Retinal pigment epithelial cell (primary cell): ENCODE measurements around the gene USP24.
"Not testable (repeated sequence)": the region's sequence is repeated elsewhere in the genome, so short reads cannot be mapped to it uniquely, and the experiment has no call there.

Experiments used
- DNase-seq: peaks from one replicate; pipeline ENCODE4 v3.0.0-alpha.2; 2010; ENCODE audit warnings: low read depth
- H3K4me3 ChIP-seq: 2 replicates; pipeline ENCODE4 v1.5.1; 2011; ENCODE audit warnings: mild to moderate bottlenecking, low read length, control low read depth, moderate library complexity
- TF ChIP-seq, protein P1 (sequence below): conservative IDR thresholded peaks from 2 replicates; pipeline ENCODE4 v1.5.1; 2011; ENCODE audit warnings: low read depth, low read length, control low read depth, inconsistent platforms

USP24 gene

DNA sequence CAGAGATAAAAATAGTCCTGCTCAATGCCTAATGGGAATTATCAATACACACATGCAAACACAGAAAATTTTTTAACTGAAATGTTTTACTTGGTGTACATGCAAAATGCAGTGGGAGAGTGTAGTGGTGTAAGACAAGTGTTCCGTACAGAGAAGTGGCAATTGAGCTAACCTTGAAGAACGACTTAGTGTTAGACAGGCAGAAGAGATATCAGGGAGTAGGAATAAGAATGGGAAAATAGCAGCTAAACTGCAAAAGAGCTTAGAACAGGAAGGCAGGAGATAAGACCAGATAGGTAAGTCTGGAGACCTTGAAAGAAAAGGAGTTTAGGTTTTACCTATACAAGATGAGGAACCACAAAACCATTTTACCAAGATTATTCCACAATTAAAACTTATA, 9.0 kb downstream of the USP24 start:
- TF ChIP-seq, protein P1, sequence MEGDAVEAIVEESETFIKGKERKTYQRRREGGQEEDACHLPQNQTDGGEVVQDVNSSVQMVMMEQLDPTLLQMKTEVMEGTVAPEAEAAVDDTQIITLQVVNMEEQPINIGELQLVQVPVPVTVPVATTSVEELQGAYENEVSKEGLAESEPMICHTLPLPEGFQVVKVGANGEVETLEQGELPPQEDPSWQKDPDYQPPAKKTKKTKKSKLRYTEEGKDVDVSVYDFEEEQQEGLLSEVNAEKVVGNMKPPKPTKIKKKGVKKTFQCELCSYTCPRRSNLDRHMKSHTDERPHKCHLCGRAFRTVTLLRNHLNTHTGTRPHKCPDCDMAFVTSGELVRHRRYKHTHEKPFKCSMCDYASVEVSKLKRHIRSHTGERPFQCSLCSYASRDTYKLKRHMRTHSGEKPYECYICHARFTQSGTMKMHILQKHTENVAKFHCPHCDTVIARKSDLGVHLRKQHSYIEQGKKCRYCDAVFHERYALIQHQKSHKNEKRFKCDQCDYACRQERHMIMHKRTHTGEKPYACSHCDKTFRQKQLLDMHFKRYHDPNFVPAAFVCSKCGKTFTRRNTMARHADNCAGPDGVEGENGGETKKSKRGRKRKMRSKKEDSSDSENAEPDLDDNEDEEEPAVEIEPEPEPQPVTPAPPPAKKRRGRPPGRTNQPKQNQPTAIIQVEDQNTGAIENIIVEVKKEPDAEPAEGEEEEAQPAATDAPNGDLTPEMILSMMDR: no peak
- no peak for DNase-seq
- no peak overlapping the region for H3K4me3 ChIP-seq

DNA sequence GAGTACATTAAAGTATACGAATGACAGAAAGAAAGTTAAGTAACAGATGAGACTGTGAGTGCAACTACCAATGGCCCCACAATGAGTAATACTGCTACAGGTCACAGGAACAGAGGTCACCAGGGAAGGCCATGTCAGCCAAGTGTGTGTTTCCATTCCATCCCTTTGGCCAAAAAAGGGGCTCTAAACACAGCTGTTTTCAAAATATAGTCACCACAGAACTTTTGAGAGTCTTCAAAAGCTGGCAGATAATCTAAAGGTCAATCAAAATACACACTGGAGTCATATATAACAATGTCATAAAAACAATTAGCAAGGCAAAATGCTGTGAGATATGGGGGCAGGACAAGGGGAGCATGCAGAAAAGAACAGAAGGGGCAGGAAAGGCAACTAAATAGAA, 10.2 kb downstream of the USP24 start:
- no peak for DNase-seq
- TF ChIP-seq, protein P1: no peak
- H3K4me3 ChIP-seq: no peak overlapping the region

DNA sequence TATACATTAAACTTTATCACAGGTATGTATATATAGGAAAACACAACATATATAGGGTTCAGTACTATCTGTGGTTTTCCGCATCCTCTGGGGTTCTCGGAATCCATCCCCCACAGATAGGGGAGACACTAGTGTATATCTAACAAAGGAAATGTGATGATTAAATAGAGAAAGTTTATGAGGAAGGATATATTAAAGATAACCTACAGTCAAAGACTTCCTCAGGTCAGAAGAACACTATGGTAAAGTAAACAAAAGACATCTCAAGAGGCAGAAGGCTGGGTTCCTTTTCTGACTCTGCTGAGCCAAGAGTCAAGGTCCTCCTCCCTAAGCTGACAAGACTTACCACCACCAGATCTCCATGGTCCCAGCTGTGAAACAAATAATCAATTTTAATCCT, 12.1 kb downstream of the USP24 start:
- DNase-seq: no peak
- TF ChIP-seq, protein P1: no peak
- H3K4me3 ChIP-seq: no peak overlapping the region

DNA sequence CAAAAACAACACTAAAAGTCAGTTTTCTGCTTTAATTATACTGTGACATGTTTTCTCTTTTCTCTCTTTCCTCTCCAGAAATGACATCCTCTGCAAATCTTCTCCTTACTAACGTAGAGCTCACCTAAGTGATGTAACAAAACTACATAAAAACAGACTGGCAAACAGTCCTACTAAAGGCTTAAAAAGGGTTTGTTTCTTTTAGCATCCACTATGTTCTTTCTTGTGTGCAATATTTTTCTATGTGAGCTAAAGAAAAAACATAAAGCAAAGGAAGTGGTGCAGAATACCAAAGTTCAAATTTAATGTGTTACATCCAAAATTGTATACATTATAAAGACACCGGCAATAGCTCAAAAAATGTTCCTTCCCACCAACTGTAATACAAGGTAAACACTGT, 14.5 kb downstream of the USP24 start:
- no peak for DNase-seq
- TF ChIP-seq, protein P1: no peak
- no peak overlapping the region for H3K4me3 ChIP-seq

DNA sequence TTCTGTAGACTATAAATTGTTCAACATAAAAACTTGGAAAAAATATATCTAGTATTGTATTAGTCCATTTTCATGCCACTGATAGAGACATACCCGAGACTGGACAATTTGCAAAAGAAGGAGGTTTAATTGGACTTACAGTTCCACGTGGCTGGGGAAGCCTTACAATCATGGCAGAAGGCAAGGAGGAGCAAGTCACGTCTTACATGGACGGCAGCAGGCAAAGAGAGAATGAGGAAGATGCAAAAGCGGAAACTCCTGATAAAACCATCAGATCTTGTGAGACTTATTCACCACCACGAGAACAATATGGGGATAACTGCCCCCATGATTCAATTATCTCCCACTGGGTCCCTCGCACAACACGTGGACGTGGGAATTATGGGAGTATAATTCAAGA, 15.4 kb downstream of the USP24 start:
- DNase-seq, H3K4me3 ChIP-seq: not testable (repeated sequence)

DNA sequence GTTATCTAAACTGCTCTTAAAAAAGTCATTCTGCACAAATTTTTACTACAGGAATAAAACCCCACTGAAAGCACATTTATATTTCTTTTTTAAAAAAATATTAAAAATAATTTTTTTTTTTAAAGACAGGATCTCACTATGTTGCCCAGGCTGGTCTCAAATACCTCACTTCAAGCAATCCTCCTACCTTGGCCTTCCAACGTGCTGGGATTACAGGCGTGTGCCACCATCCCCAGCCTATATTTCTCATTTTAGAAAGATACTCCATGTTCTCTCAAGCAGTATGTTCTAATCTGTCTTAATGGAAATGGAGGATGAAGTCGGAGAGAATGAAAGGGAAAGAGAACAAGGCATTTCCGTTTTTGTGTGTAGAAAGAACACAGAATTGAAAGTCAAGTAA, 17.1 kb downstream of the USP24 start:
- DNase-seq: no peak
- H3K4me3 ChIP-seq: no peak overlapping the region
- TF ChIP-seq, protein P1: no peak

DNA sequence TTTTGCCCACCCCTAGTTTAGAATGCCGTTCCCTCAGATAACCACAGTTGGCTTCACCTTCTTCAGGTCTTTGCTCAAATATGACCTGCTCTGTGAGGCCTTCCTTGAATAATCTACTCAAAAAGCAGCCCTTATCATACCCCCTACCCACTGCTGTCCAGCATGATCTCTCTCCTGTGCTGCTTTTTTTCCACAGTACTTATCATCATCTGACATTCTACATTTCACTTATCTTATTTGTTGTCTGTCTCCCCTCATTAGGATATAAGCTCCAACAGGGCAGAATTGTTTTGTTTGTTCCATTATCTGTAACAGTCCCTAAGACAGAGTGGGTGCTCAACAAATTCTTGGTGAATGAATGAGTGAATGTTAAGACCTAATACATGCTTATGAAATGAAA, 18.1 kb downstream of the USP24 start:
- no peak overlapping the region for H3K4me3 ChIP-seq
- DNase-seq: no peak
- TF ChIP-seq, protein P1: no peak

DNA sequence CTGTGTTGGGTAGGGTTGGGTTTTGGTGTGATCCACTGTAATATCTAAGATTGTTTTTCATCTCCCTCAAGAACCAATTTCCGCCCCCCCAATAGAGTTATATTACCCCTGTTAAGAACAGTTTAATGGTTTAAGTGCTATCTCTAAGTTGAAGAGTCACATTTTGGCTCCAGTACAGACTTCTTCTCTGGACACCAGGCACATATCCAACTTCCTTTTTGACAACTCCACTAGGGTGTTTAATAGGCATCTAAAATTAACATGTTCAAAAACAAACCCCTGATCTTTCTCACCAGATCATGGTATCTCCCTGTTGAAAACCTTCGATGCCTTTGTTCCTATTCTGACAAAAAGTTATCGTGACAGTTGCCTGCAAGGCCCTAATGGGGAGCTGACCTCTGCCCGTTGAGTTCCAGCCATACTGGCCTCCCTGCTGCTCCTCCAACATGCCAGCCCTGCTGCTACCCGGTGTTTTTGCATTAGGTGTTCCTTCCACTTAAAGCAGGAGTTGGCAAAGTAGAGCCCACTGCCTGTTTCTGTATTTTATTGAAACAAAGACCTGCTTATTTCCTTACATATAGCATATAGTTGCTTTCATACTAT, 18.6 kb downstream of the USP24 start:
- DNase-seq: no peak
- no peak overlapping the region for H3K4me3 ChIP-seq
- TF ChIP-seq, protein P1: no peak
